Breast epithelium (tissue), 3 donors: ENCODE measurements around the gene ANTXRL.
"Not testable (repeated sequence)": the region's sequence is repeated elsewhere in the genome, so short reads cannot be mapped to it uniquely, and the experiment has no call there.

Experiments used
- CTCF ChIP-seq, 3 donors: fragments of 450-650 bp; IDR thresholded peaks; one replicate each; pipeline ENCODE4 v1.5.1; 2016 to 2017; ENCODE audit warnings: antibody characterized with exemption in 3 of 3, mild to moderate bottlenecking in 3 of 3, moderate library complexity in 3 of 3
- POLR2A ChIP-seq: fragments of 450-650 bp; IDR thresholded peaks from one replicate; pipeline ENCODE4 v1.6.1; 2016; ENCODE audit warnings: antibody characterized with exemption, mild to moderate bottlenecking, moderate library complexity

- not testable (repeated sequence) for TF ChIP-seq CTCF (IDR thresholded peaks at IDR 0.05); POLR2A
Measured at GRCh38 chr10:46377651-46378050, 90.9 kb downstream of the ANTXRL start.
